HepG2 (cell line): ENCODE results near the gene LYZL1. TPM values are rescaled to one million over a fixed set of nuclear protein-coding genes. Genes with fewer than 3 reads are reported as not detected.

Experiments used
- ATAC-seq: fragments of 200-7000 bp; cut with Tn5 transposase; 3 replicates; pipeline ENCODE4 v1.9.1; 2020; ENCODE audit warnings: mild to moderate bottlenecking, moderate library complexity
- BruUV-seq: library from RNA; stranded (reverse); fragments of 400-500 nt; replicated peaks from 2 replicates; lab custom pipeline; 2021; lab: Mats Ljungman, UMichigan
- CTCF ChIA-PET: fragments of 300-600 bp; formaldehyde crosslinking; extraction: SDS; loops from one replicate; lab custom pipeline; 2021; ENCODE audit warnings: low total read pairs, inconsistent platforms, low intra/inter-chr PET ratio; lab: Yijun Ruan, JAX
- POLR2A ChIA-PET: fragments of 350-600 bp; sonication (Branson Sonifier 250); formaldehyde crosslinking; loops from one replicate; lab custom pipeline; 2020; ENCODE audit warnings: antibody characterized with exemption, inconsistent platforms; lab: Yijun Ruan, JAX
- DNase-seq: peaks from one replicate; pipeline ENCODE4 v3.0.0-alpha.2; 2015; ENCODE audit warnings: low spot score
- FAIRE-seq: peaks from 3 replicates; lab custom pipeline; 2011; peaks lifted over from hg19 to GRCh38; lab: Jason Lieb, UNC
- H2AFZ ChIP-seq: one replicate; pipeline ENCODE4 v1.6.1; 2011; ENCODE audit warnings: low read length, inconsistent platforms
- H3K27ac ChIP-seq: fragments of 300-600 bp; 3 replicates; pipeline ENCODE4 v1.8.0; 2011; ENCODE audit warnings: mixed run types, mild to moderate bottlenecking, mixed read lengths, low read length, inconsistent platforms; ENCODE audit not compliant: insufficient read depth; ENCODE audit errors: extremely low read length
- H3K27me3 ChIP-seq, 2 experiments: fragments of 200-600 bp in 1 of 2; 2 replicates in 1 of 2; 3 replicates in 1 of 2; pipeline versions ENCODE4 v1.6.0 to v1.8.0; 2011; ENCODE audit warnings: low read length in 2 of 2, mild to moderate bottlenecking in 2 of 2, moderate library complexity in 2 of 2, inconsistent platforms in 1 of 2; ENCODE audit not compliant: insufficient read depth in 2 of 2, control insufficient read depth in 1 of 2
- H3K36me3 ChIP-seq, 2 experiments: fragments of 200-600 bp in 1 of 2; replicated peaks in 1 of 2; 2 replicates in 1 of 2; 3 replicates in 1 of 2; pipeline versions ENCODE4 v1.5.1 to v1.8.0; 2011; ENCODE audit warnings: low read length in 2 of 2, inconsistent platforms in 1 of 2; ENCODE audit not compliant: insufficient read depth in 2 of 2, control insufficient read depth in 1 of 2
- H3K4me1 ChIP-seq: 2 replicates; pipeline ENCODE4 v1.5.1; 2012; ENCODE audit warnings: low read length, inconsistent platforms; ENCODE audit not compliant: insufficient read depth
- H3K4me2 ChIP-seq: 2 replicates; pipeline ENCODE4 v1.6.0; 2011; ENCODE audit warnings: low read depth, low read length, inconsistent platforms
- H3K4me3 ChIP-seq, 3 experiments: fragments of 200-600 bp in 1 of 3; sonication (generic), shearing (Covaris generic) in 1 of 3; replicated peaks in 1 of 3; 2 replicates each; pipeline ENCODE4 v1.5.1; 2011 to 2016; ENCODE audit warnings: low read length in 3 of 3, inconsistent platforms in 2 of 3, low read depth in 2 of 3, mild to moderate bottlenecking in 2 of 3, control low read depth in 1 of 3, mixed read lengths in 1 of 3; ENCODE audit not compliant: insufficient read depth in 1 of 3
- H3K79me2 ChIP-seq: one replicate; pipeline ENCODE4 v1.6.1; 2011; ENCODE audit warnings: low read length, inconsistent platforms; ENCODE audit not compliant: insufficient read depth
- H3K9ac ChIP-seq: 2 replicates; pipeline ENCODE4 v1.6.0; 2011; ENCODE audit warnings: mild to moderate bottlenecking, low read depth, low read length, inconsistent platforms; ENCODE audit not compliant: insufficient read depth
- H3K9me3 ChIP-seq: 2 replicates; pipeline ENCODE4 v1.5.1; 2012; ENCODE audit warnings: mild to moderate bottlenecking, low read length
- H4K20me1 ChIP-seq: 2 replicates; pipeline ENCODE4 v1.6.0; 2011; ENCODE audit warnings: inconsistent platforms, mild to moderate bottlenecking, low read length, moderate library complexity; ENCODE audit not compliant: insufficient read depth
- DNMT1 ChIP-seq: sonication (generic); formaldehyde crosslinking; IDR thresholded peaks from 2 replicates; pipeline ENCODE4 v1.5.1; 2020; ENCODE audit warnings: mild to moderate bottlenecking, missing genetic modification reagents
- FOSL1 ChIP-seq: sonication (generic); formaldehyde crosslinking; IDR thresholded peaks from 2 replicates; pipeline ENCODE4 v1.9.0; 2021; ENCODE audit warnings: missing genetic modification reagents, borderline replicate concordance
- FOXC1 ChIP-seq: sonication (generic); formaldehyde crosslinking; IDR thresholded peaks from 2 replicates; pipeline ENCODE4 v1.8.0; 2022; ENCODE audit warnings: mild to moderate bottlenecking, missing genetic modification reagents, borderline replicate concordance
- FOXP4 ChIP-seq: sonication (generic); formaldehyde crosslinking; IDR thresholded peaks from 2 replicates; pipeline ENCODE4 v1.4.0; 2020; ENCODE audit warnings: missing genetic modification reagents
- MLLT10 ChIP-seq: sonication (generic); formaldehyde crosslinking; IDR thresholded peaks from 2 replicates; pipeline ENCODE4 v1.4.0; 2020; ENCODE audit warnings: missing genetic modification reagents
- ZBTB44 ChIP-seq: sonication (generic); formaldehyde crosslinking; IDR thresholded peaks from 2 replicates; pipeline ENCODE4 v1.4.0; 2020; ENCODE audit warnings: missing genetic modification reagents
- ZNF430 ChIP-seq: sonication (generic); formaldehyde crosslinking; IDR thresholded peaks from 2 replicates; pipeline ENCODE4 v1.9.0; 2021; ENCODE audit warnings: mild to moderate bottlenecking, missing genetic modification reagents
- ZNF460 ChIP-seq: sonication (generic); formaldehyde crosslinking; IDR thresholded peaks from 2 replicates; pipeline ENCODE4 v1.5.1; 2020; ENCODE audit warnings: missing genetic modification reagents, mild to moderate bottlenecking, borderline replicate concordance
- ZNF737 ChIP-seq: sonication (generic); formaldehyde crosslinking; IDR thresholded peaks from 2 replicates; pipeline ENCODE4 v1.5.0; 2020; ENCODE audit warnings: missing genetic modification reagents, mild to moderate bottlenecking, borderline replicate concordance
- ZNF784 ChIP-seq: sonication (generic); formaldehyde crosslinking; IDR thresholded peaks from 2 replicates; pipeline ENCODE4 v1.5.1; 2020; ENCODE audit warnings: missing genetic modification reagents, mild to moderate bottlenecking, borderline replicate concordance
- WGBS: methylation state at CpG from one replicate; pipeline ENCODE4 v1.1.6; 2017; ENCODE audit warnings: low lambda C conversion rate; 5-methylcytosine and 5-hydroxymethylcytosine counted together
- in situ Hi-C: cut with HindIII; loops from 2 replicates; pipeline ENCODE4 v1.10.0; 2017; ENCODE audit warnings: low pct_unique_long_range_greater_than_20kb; ENCODE audit not compliant: extremely low pct_ligation_motif_present
- intact Hi-C: fragments of 100-400 bp; cut with micrococcal nuclease; formaldehyde crosslinking; loops from one replicate; pipeline ENCODE4 v1.10.0; 2022; ENCODE audit not compliant: unreplicated experiment
- polyA plus RNA-seq, 8 experiments: library from polyadenylated mRNA; depleted of rRNA in 3 of 8; stranded (reverse) in 7 of 8; unstranded in 1 of 8; fragments of >200 nt; fragmentation: Illumina TruSeq in 4 of 8; extraction: Trizol in 4 of 8; gene quantifications; 2 replicates each; pipeline versions ENCODE4 v1.2.1 to v1.2.3, GENCODE V29; 2011 to 2016; ENCODE audit warnings: low read depth in 4 of 8, missing spikeins in 1 of 8, mixed read lengths in 1 of 8; ENCODE audit not compliant: insufficient read depth in 1 of 8
- total RNA-seq, 5 experiments: library from RNA; depleted of rRNA; stranded (reverse); fragments of >200 nt; fragmentation: Illumina TruSeq; extraction: Trizol; gene quantifications; 2 replicates each; pipeline ENCODE4 v1.2.3, GENCODE V29; 2016; ENCODE audit warnings: low read depth in 1 of 5
- TF ChIP-seq, protein P1 (sequence below): sonication (generic); formaldehyde crosslinking; IDR thresholded peaks from 2 replicates; pipeline ENCODE4 v1.4.0; 2020; ENCODE audit warnings: missing genetic modification reagents
- TF ChIP-seq, protein P2 (sequence below): sonication (generic); formaldehyde crosslinking; IDR thresholded peaks from 2 replicates; pipeline ENCODE4 v1.9.0; 2022; ENCODE audit warnings: low read depth, missing genetic modification reagents
- TF ChIP-seq, protein P3 (sequence below): sonication (generic); formaldehyde crosslinking; conservative IDR thresholded peaks from 2 replicates; pipeline ENCODE4 v1.4.0; 2020; ENCODE audit warnings: missing genetic modification reagents
- TF ChIP-seq, protein P4 (sequence below): sonication (generic); formaldehyde crosslinking; IDR thresholded peaks from 2 replicates; pipeline ENCODE4 v1.5.0; 2020; ENCODE audit warnings: missing genetic modification reagents, mild to moderate bottlenecking, borderline replicate concordance

Gene LYZL1
- total and polyA plus RNA-seq, 2 of the 13 experiments (the other 11 are each of a cell fraction or from before 2014, with no cell fraction given) = not detected

DNA sequence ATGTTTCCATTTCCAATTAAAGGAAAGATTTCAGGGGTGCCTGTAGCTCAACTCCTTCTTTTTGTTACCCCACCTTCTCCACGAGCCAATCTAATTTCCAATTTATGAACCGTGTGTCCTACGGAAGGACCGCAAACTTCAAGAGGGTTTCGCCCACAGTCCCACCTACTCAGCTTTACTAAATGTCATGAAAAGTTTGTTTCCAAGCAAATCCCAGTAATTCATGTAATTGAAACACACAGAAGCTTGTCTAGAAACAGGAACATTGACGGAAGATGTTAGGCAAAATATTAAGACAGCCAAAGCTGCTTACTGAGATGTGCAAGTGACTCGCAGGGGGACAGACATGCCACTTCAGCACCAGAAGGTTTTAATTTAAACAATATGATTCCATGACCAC lies 32.9 kb upstream of the LYZL1 start:
- intact Hi-C loops (no loop called here), in situ Hi-C loops (no loop called here)
- Histone ChIP-seq H3K36me3 (no peaks in the 10 kb centered on the region), H3K9me3 (no peaks in the 10 kb centered on the region), H4K20me1 (no peaks in the 10 kb centered on the region), H3K4me1 (peaks cover 28% of the 10 kb centered on the region), H2AFZ (no peak overlapping the region), H3K9ac (no peak overlapping the region), H3K27ac (no peak overlapping the region), H3K4me3 (no peak overlapping the region), H3K27me3 (peaks cover 0 to 7% of the 10 kb centered on the region in 2 experiments; a peak in 1 of 5 replicates), H3K4me2 (no peak overlapping the region), H3K79me2 (no peaks in the 10 kb centered on the region)
- no TSS peak for BruUV-seq
- FAIRE-seq (no peak), DNase-seq (no peak), ATAC-seq (no peak)
- ChIA-PET CTCF (no interaction called here), POLR2A (no interaction called here)
- 87% methylated on average over 7 of the region's 7 CpGs for WGBS
- TF ChIP-seq, protein P1, sequence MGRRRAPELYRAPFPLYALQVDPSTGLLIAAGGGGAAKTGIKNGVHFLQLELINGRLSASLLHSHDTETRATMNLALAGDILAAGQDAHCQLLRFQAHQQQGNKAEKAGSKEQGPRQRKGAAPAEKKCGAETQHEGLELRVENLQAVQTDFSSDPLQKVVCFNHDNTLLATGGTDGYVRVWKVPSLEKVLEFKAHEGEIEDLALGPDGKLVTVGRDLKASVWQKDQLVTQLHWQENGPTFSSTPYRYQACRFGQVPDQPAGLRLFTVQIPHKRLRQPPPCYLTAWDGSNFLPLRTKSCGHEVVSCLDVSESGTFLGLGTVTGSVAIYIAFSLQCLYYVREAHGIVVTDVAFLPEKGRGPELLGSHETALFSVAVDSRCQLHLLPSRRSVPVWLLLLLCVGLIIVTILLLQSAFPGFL (CRISPR knock-in tag) = no peak
- TF ChIP-seq, protein P2, sequence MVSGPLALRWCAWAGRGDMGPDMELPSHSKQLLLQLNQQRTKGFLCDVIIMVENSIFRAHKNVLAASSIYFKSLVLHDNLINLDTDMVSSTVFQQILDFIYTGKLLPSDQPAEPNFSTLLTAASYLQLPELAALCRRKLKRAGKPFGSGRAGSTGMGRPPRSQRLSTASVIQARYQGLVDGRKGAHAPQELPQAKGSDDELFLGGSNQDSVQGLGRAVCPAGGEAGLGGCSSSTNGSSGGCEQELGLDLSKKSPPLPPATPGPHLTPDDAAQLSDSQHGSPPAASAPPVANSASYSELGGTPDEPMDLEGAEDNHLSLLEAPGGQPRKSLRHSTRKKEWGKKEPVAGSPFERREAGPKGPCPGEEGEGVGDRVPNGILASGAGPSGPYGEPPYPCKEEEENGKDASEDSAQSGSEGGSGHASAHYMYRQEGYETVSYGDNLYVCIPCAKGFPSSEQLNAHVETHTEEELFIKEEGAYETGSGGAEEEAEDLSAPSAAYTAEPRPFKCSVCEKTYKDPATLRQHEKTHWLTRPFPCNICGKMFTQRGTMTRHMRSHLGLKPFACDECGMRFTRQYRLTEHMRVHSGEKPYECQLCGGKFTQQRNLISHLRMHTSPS = no peak
- TF ChIP-seq FOXP4 = no peak
- TF ChIP-seq FOSL1 = no peak
- TF ChIP-seq ZNF430 = no peak
- no peak for TF ChIP-seq ZNF737
- TF ChIP-seq FOXC1 (CRISPR knock-in tag) = no peak
- TF ChIP-seq MLLT10 (CRISPR knock-in tag) = no peak
- TF ChIP-seq, protein P3, sequence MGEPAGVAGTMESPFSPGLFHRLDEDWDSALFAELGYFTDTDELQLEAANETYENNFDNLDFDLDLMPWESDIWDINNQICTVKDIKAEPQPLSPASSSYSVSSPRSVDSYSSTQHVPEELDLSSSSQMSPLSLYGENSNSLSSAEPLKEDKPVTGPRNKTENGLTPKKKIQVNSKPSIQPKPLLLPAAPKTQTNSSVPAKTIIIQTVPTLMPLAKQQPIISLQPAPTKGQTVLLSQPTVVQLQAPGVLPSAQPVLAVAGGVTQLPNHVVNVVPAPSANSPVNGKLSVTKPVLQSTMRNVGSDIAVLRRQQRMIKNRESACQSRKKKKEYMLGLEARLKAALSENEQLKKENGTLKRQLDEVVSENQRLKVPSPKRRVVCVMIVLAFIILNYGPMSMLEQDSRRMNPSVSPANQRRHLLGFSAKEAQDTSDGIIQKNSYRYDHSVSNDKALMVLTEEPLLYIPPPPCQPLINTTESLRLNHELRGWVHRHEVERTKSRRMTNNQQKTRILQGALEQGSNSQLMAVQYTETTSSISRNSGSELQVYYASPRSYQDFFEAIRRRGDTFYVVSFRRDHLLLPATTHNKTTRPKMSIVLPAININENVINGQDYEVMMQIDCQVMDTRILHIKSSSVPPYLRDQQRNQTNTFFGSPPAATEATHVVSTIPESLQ (CRISPR knock-in tag) = no peak
- TF ChIP-seq ZNF460 (CRISPR knock-in tag) = no peak
- TF ChIP-seq, protein P4, sequence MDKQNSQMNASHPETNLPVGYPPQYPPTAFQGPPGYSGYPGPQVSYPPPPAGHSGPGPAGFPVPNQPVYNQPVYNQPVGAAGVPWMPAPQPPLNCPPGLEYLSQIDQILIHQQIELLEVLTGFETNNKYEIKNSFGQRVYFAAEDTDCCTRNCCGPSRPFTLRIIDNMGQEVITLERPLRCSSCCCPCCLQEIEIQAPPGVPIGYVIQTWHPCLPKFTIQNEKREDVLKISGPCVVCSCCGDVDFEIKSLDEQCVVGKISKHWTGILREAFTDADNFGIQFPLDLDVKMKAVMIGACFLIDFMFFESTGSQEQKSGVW (CRISPR knock-in tag) = no peak
- TF ChIP-seq ZBTB44 (CRISPR knock-in tag) = no peak
- TF ChIP-seq ZNF784 (CRISPR knock-in tag) = no peak
- no peak for TF ChIP-seq DNMT1 (CRISPR knock-in tag)
